ENCODE data around the gene MTMR2.
"Not testable (repeated sequence)": the region's sequence is repeated elsewhere in the genome, so short reads cannot be mapped to it uniquely, and the experiment has no call there.

- TF ChIP-seq ZNF274 (IDR thresholded peaks at IDR 0.05; ENCODE audit: borderline replicate concordance, low read depth, low read length); REST (IDR thresholded peaks at IDR 0.05; ENCODE audit: borderline replicate concordance); REST (CRISPR knock-in tag; IDR thresholded peaks at IDR 0.05; ENCODE audit: low read depth); MAFK (IDR thresholded peaks at IDR 0.05; ENCODE audit: low read length); EZH2 (IDR thresholded peaks at IDR 0.05; ENCODE audit: borderline replicate concordance, low read depth, low read length); TAF1 (IDR thresholded peaks at IDR 0.05; ENCODE audit: control insufficient read depth, extremely low read depth, insufficient read depth, low read length, severe bottlenecking): not testable (repeated sequence)
These were observed 63.9 kb downstream of the MTMR2 start for GRCh38 chr11:95860024-95860423.
